GM11168 (cell line): ENCODE data around the gene RRBP1.

ENCODE experiments used
- in situ Hi-C: fragments of 300-500 bp; cut with MboI; formaldehyde crosslinking; loops from one replicate; pipeline ENCODE4 v1.12.0; 2022; ENCODE audit warnings: low sequenced_read_pairs; ENCODE audit not compliant: unreplicated experiment

Gene RRBP1, protein sequence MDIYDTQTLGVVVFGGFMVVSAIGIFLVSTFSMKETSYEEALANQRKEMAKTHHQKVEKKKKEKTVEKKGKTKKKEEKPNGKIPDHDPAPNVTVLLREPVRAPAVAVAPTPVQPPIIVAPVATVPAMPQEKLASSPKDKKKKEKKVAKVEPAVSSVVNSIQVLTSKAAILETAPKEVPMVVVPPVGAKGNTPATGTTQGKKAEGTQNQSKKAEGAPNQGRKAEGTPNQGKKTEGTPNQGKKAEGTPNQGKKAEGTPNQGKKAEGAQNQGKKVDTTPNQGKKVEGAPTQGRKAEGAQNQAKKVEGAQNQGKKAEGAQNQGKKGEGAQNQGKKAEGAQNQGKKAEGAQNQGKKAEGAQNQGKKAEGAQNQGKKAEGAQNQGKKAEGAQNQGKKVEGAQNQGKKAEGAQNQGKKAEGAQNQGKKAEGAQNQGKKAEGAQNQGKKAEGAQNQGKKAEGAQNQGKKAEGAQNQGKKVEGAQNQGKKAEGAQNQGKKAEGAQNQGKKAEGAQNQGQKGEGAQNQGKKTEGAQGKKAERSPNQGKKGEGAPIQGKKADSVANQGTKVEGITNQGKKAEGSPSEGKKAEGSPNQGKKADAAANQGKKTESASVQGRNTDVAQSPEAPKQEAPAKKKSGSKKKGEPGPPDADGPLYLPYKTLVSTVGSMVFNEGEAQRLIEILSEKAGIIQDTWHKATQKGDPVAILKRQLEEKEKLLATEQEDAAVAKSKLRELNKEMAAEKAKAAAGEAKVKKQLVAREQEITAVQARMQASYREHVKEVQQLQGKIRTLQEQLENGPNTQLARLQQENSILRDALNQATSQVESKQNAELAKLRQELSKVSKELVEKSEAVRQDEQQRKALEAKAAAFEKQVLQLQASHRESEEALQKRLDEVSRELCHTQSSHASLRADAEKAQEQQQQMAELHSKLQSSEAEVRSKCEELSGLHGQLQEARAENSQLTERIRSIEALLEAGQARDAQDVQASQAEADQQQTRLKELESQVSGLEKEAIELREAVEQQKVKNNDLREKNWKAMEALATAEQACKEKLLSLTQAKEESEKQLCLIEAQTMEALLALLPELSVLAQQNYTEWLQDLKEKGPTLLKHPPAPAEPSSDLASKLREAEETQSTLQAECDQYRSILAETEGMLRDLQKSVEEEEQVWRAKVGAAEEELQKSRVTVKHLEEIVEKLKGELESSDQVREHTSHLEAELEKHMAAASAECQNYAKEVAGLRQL (N-terminal part only)

GRCh38 chr20:17682103-17682888 is at the start of gene RRBP1:
TSS of gene RRBP1 (minus strand) at chr20:17682242. CDS start at chr20:17660507, 21,735 bp downstream.
- in situ Hi-C loops = no loop called here

DNA sequence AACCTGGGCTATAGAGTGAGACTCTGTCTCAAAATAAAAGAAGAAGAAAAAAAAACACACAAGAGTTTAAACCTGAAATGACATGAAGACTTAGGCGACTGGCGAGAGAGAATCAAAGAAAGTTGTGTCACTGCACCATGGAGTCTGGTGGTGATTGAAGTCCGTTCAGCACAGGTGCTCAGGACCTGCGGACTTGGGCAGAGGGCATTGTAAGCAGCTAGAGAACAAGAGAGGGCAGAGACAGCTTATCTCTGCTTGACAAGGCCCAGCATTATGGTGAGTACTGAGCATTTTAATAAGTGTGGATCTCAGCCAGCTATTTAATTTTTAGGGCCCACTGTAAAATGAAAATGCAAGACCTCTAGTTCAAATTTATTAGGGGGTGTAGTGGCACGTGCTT is 49.2 kb upstream of the RRBP1 start:
- in situ Hi-C loops = no loop called here

GRCh38 chr20:17730071-17730470 is 48.0 kb upstream of the RRBP1 start:
- in situ Hi-C loops = no loop called here

DNA sequence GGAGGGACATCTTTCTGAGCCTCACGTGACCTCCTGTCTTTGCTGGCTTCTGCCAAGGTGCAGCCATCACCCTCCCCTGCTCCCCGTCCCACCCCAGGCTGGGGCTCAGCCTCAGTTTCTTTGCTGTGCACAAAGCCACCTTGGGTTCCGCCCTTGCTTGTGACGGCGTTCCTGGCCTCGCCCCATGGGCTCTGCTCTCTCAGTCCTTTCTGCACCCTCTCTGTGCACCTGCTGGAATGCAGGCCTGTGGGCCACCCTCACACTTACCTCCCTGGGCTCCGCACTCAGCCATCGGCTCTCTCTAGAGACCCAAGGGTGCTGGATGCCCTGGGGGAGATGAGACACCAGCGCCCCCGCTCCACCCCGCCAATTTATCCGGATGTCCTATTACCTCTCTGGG is 46.0 kb upstream of the RRBP1 start:
- in situ Hi-C loops = no loop called here

DNA sequence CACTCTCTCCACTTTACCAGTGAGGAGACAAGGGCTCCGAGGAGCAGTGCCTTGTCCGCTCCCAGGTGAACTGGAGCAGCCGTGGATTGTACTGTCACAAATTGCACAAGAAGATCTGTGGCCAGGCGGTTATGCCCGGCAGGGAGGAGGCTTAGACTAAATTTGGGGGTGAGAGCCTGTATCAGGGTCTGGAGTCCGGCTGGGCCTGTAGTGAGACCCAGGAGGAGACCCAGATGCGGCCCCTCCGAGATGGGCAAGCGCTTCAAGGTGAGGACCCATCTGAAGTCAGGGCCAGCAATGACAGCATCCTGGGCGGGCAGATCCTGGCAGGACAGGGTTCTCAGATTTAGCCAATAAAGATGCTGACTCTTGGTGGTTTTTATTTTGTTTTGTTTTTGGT is 45.3 kb upstream of the RRBP1 start:
- in situ Hi-C loops = no loop called here

DNA sequence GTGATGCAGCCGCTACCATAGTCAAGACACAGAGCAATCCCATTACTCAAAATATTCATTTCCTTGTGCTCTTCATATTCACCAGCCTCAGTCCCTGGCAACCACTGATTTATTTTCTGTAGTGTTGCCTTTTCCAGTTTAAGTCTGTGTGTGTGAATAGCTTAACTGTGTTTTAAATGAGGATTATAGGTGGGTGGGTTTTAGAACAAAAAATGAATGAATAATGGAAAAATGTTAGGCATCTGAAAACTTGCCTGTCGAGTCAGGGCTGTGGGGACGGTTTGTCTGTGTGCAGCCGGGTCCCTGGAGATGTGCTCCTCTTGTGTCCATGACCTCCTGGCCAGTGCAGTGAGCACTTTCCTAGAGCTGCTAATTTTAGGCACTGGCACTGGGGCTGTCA is 44.9 kb upstream of the RRBP1 start:
- in situ Hi-C loops = no loop called here

DNA sequence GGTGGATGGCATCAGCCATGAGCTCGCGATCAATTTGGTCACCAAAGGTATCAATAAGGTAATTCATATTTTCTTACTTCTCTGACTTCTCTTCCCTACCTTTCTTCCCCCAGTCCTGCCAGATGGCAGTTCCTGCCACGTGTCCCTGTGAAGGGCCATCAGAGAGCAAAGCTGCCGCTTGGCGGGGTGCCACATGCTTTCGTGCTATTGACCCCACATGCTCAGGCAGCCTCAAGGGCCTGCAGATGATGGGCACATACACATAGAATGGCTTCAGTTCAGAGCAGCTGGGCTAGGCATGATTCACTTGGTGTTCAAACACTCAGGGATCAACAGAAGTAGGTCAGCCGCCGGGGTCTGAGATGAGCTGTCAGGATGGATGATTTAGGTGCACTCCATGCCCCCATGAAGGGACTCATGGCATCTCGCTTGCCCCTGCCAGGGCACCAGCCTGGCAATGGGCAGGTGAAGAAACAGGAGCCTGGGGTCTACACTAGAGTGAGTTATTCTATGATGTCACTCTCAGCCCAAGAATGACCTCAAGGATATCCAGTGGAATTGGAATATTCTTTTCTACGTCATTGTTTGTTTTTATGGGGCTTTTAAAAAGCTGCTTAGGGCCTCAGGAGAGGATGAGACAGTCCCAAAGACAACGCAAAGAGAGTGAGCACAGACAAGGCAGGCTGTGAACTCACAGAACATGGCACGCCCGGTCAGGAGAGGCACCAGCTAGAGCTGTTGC is 43.2 kb upstream of the RRBP1 start:
- in situ Hi-C loops = no loop called here

- in situ Hi-C loops = no loop called here
Measured at GRCh38 chr20:17723301-17723691, 41.3 kb upstream of the RRBP1 start.

GRCh38 chr20:17722493-17723300 is 40.7 kb upstream of the RRBP1 start:
- in situ Hi-C loops = no loop called here

DNA sequence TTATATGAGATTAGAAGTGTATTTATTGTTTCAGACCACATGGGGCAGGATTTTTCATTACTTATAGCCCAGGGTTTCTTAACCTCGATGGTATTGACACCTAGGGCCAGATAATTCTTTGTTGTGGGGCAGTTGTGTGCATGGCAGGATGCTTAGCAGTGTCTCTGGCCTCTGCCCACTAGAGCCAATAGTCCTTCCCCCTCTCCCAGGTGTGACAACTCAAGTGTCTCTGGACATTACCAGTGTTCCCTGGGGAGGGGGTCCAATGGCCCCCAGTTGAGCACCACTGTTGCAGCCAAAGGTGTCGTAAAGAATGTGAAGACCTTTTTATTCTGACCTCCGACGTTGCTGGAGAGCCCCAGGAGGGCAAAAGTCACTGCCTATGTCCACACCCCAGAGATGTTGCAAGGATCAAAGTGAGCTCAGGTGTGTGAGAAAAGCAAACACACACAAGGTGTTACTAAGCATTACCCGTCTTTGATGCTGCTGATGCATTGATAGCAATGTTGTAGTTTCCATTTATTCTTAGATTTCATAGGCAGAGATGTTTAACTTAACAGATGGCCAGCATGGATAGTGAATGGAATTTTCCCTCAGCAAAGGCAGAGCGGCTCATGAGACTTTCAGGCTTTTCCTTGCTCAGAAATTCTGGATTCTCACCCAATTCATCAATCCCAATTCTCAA is 39.9 kb upstream of the RRBP1 start:
- in situ Hi-C loops = no loop called here

DNA sequence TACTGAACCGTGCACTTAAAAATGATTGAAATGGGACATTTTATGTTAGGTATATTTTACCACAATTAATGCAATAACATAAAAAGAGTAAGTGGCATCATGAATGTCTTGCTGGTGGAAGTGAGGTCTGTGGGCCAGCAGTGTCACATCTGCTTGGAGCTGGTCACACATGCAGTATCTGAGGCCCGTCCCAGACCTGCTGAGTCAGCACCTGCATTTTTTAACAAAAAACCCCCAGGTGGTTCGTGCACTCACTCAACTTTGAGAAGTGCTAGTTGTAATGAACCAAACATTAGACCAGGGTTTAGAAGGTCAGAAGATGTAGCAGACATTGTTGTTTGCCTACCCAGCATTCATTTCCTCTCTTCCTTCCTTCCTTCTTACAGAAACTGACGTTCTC is 38.7 kb upstream of the RRBP1 start:
- in situ Hi-C loops = no loop called here

DNA sequence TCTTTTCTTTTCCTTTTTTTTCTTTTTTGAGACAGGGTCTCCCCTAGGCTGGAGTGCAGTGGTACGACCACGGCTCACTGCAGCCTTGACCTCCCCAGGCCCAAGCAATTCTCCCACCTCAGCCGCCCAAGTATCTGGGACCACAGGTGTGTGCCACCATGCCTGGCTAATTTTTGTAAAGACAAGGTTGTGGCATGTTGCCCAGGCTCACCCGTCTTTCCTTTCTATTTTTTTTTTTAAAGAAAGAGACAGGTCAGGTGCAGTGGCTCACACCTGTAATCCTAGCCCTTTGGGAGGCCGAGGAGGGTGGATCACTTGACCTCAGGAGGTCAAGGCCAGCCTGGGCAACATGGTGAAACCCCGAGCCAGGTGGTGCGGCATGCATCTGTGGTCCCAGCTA is 34.3 kb upstream of the RRBP1 start:
- in situ Hi-C loops = no loop called here

- in situ Hi-C loops = no loop called here
Measured at GRCh38 chr20:17715075-17715474, 33.0 kb upstream of the RRBP1 start.

DNA sequence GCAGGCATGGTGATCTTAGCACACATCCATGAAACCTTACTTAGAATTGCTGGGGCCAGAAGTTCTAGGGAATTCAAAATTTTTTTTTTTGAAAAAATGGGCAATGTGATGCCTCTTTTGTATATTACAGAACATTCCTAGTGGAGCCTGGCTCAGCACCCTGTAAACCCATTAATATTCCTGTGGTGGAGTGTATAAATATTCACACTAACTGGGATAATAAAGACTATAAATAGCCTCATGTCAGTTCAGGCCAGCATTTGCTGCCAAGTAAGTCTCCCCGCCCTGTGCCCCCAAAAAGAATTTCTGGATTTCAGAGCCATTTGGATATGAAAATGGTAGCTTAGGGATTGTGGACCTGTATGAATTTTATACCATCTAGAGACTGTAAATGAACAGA is 32.6 kb upstream of the RRBP1 start:
- in situ Hi-C loops = no loop called here

DNA sequence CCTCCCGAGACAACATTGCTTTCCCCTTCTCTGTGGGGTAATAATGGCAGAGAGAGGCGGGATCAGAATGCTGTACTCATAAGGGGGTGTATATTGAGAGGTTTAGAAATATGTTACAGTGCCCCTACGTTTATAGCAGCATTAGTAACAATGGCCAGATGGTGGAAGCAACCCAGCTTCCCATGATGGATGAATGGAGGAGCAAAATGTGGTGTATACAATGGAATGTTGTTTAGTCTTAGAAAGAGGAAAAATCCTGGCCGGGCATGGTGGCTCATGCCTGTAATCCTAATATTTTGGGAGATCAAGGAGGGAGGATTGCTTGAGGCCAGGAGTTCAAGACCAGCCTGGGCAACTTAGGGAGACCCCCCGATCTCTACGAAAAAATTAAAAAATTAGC is 30.7 kb upstream of the RRBP1 start:
- in situ Hi-C loops = no loop called here

- in situ Hi-C loops = no loop called here
Measured at GRCh38 chr20:17712201-17712600, 30.2 kb upstream of the RRBP1 start.

DNA sequence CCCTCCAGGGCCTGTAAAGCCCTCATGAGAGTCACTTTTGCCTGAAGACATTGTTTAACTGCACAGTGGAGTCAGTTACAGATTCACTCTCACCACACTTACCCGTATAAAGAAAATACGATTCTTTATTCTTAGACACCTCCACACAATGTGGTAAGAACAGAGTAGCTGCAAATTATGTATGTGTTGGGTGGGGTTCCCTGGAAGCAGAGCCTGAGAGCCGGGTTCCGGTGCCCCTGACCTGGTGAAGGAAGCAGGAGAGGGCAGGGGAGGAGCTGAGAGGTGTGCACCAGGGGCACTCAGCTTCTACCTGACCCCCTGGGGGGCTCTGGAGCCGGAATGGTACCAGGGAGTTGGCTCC is 29.2 kb upstream of the RRBP1 start:
- in situ Hi-C loops = no loop called here
